HG02759 (cell line): ENCODE data around the gene ARHGAP9.

ENCODE experiments used
- ATAC-seq: cut with Tn5 transposase; IDR thresholded peaks from one replicate; pipeline ENCODE4 v1.9.1; 2021; ENCODE audit warnings: mild to moderate bottlenecking, moderate library complexity; ENCODE audit not compliant: unreplicated experiment

The ARHGAP9 gene

GRCh38 chr12:57479376-57480115 is at the start of gene ARHGAP9:
ARHGAP9 (minus strand) TSS chr12:57479866; CDS start chr12:57479406, 460 bp downstream.
- no peak for ATAC-seq

- ATAC-seq, result no peak
Observed at GRCh38 chr12:57528831-57529555, 49.3 kb upstream of the ARHGAP9 start.

- ATAC-seq, result no peak
Observed at GRCh38 chr12:57528176-57528575, 48.5 kb upstream of the ARHGAP9 start.

- ATAC-seq, result no peak
Observed at GRCh38 chr12:57527184-57527583, 47.5 kb upstream of the ARHGAP9 start.

GRCh38 chr12:57526477-57527126 is 46.9 kb upstream of the ARHGAP9 start:
- ATAC-seq, result no peak

- ATAC-seq, result no peak
Observed at GRCh38 chr12:57525615-57526383, 46.1 kb upstream of the ARHGAP9 start.

- no peak for ATAC-seq
Observed at GRCh38 chr12:57524814-57525614, 45.3 kb upstream of the ARHGAP9 start.

GRCh38 chr12:57523706-57524614 is 44.3 kb upstream of the ARHGAP9 start:
- no peak for ATAC-seq

- no peak for ATAC-seq
Observed at GRCh38 chr12:57522887-57523705, 43.4 kb upstream of the ARHGAP9 start.

- peak; percentile 35 for ATAC-seq
Observed at GRCh38 chr12:57522011-57522886, 42.6 kb upstream of the ARHGAP9 start, which contains the start of gene MBD6. MBD6 (plus strand) TSS chr12:57522824; CDS start chr12:57524304, 1,480 bp downstream.

GRCh38 chr12:57521525-57522010 is 41.9 kb upstream of the ARHGAP9 start:
- no peak for ATAC-seq

- peak; percentile 73 for ATAC-seq
Observed at GRCh38 chr12:57520053-57520818, 40.6 kb upstream of the ARHGAP9 start, which contains the start of gene DDIT3. DDIT3 (minus strand) TSS chr12:57520514; CDS start chr12:57517406, 3,108 bp downstream.

GRCh38 chr12:57519796-57520052 is 40.1 kb upstream of the ARHGAP9 start:
- ATAC-seq, result peak; percentile 0

GRCh38 chr12:57518920-57519795 is 39.5 kb upstream of the ARHGAP9 start:
- ATAC-seq, result no peak

- ATAC-seq, result no peak
Observed at GRCh38 chr12:57518176-57518919, 38.7 kb upstream of the ARHGAP9 start.
